ENCODE results near the gene RGS3. TPM values are rescaled to one million over a fixed set of nuclear protein-coding genes. Genes with fewer than 3 reads are reported as not detected.

RGS3 gene
- total and polyA plus RNA-seq, 2 donors (not counting 3 experiments of a cell fraction or from before 2014, with no cell fraction given) = 356 to 416 TPM

GRCh38 chr9:113476511-113476916 is 13.0 kb downstream of the RGS3 start:
- Histone ChIP-seq H3K9me1 (replicated peaks; ENCODE audit: control insufficient read depth, extremely low read depth, insufficient read depth, low read length) (no peaks in the 10 kb centered on the region), H2AFZ (ENCODE audit: low read depth, low read length) (no peak overlapping the region), H3K27me3 (ENCODE audit: control insufficient read depth in 2 of 2, insufficient read depth in 2 of 2, low read length in 2 of 2) (no peaks in the 10 kb centered on the region), H3K79me2 (ENCODE audit: control insufficient read depth, insufficient read depth, low read length) (no peaks in the 10 kb centered on the region), H3K4me2 (ENCODE audit: insufficient read depth, low read length) (no peak overlapping the region), H3K36me3 (ENCODE audit: control insufficient read depth in 2 of 2, extremely low read depth in 1 of 2, insufficient read depth in 2 of 2, low read length in 2 of 2) (no peaks in the 10 kb centered on the region), H3K9me3 (replicated peaks; ENCODE audit: control insufficient read depth, insufficient read depth, low read length) (no peaks in the 10 kb centered on the region), H3K27ac (ENCODE audit: insufficient read depth, low read depth, low read length) (no peak overlapping the region), H3K4me3 (replicated peaks in 1 of 3; ENCODE audit: insufficient read depth in 1 of 3, low read depth in 1 of 3, low read length in 3 of 3) (no peak overlapping the region), H3K4me1 (ENCODE audit: control insufficient read depth, extremely low read depth, insufficient read depth, low read length) (no peaks in the 10 kb centered on the region), H4K20me1 (replicated peaks; ENCODE audit: control insufficient read depth, extremely low read depth, insufficient read depth, low read length) (no peaks in the 10 kb centered on the region), H3K9ac (replicated peaks; ENCODE audit: extremely low read depth, insufficient read depth, low read length) (no peak overlapping the region)
- dilution Hi-C loops (cut with MboI; ENCODE audit: extremely low pct_ligation_motif_present, low sequenced_read_pairs) = no loop called here
- intact Hi-C loops (cut with micrococcal nuclease) = no loop called here
- ChIA-PET POLR2A (no interaction called here), CTCF (interaction anchor here (2.2 kb wide), 1 partner anchor 16 kb away, joined by 7 read pairs; no protein-coding TSS in a partner anchor)
- DNase-seq (ENCODE audit: low read depth, low spot score) (no peak), FAIRE-seq (no peak)
- TF ChIP-seq EZH2 (IDR thresholded peaks at IDR 0.05; ENCODE audit: borderline replicate concordance, low read depth, low read length, severe bottlenecking) (no peak), MAX (IDR thresholded peaks at IDR 0.05; ENCODE audit: insufficient read depth, insufficient read length) (no peak), FOS (IDR thresholded peaks at IDR 0.05; ENCODE audit: borderline replicate concordance, insufficient read depth, low read length) (no peak), POLR2A (IDR thresholded peaks at IDR 0.05; ENCODE audit: low read depth, low read length) (no peak), GATA2 (IDR thresholded peaks at IDR 0.05; ENCODE audit: insufficient read depth, insufficient read length, low read depth, low read length) (no peak), CTCF (IDR thresholded peaks at IDR 0.05; ENCODE audit: extremely low read depth in 1 of 2, insufficient read depth in 1 of 2, low read depth in 1 of 2, low read length in 2 of 2) (no peak), JUN (IDR thresholded peaks at IDR 0.05; ENCODE audit: borderline replicate concordance, insufficient read depth, insufficient read length, low read depth) (no peak), POLR2AphosphoS5 (IDR thresholded peaks at IDR 0.05; ENCODE audit: insufficient read depth, low read depth, low read length) (no peak), MYC (IDR thresholded peaks at IDR 0.05; ENCODE audit: low read depth, low read length) (no peak)
- no TSS peak for BruUV-seq (replicated peaks)
